Activated CD8-positive, alpha-beta memory T cell treated with anti-CD3 and anti-CD28 coated beads, Interleukin-2, amount 50 U/mL, for 48 hours (primary cell): ENCODE measurements around the gene CRYBG2.
A peak's percentile ranks its signal among the peaks of the same experiment; 100 is the strongest.
"Not testable (repeated sequence)": the region's sequence is repeated elsewhere in the genome, so short reads cannot be mapped to it uniquely, and the experiment has no call there.

Experiments used
- DNase-seq: peaks from one replicate; pipeline ENCODE4 v3.0.0-alpha.2; 2020

The CRYBG2 gene

DNA sequence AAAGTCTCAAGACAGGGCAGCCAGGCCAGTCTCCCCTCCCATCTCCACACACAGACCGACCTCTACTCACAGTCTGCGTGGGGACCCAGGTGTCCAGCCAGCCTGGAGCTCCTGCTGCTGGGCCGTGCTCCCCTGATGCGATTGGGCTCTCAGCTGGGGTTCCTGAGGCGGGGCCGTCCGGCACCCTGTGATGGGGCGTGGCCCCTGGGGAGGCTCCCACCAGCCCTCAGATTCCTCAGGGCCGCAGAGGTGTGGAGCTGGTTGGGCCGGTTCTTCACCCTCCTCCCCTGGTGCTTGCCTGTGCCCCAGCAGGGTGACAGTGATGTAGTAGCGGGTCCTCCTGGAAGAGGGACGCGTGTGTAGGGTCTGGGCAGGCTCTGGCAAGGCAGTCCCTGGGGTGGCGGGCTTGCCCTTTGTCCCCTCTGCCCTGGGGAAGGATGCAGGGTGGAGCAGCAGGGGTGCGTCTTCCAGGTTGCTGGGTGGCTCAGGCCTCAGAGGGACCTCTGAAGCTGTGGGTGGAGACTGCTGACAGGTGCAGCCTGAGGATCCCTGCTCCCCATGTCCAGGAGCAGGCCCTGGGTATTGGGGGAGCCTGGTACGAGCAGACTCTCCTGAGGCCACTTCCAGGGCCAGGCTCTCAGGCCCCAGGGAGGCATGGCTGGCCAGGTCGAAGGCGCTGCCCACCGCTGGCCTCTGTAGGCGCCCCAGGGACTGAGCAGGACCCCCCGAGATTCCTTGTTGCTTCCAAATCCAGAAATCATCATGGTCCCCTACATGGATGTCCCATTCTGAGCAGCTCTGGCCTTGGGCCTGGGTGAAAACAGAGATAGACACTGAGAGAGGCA, at the start of gene CRYBG2:
Gene CRYBG2, minus strand, starts transcription at position 155 of the 845 bp plus-strand sequence. CDS start 7,473 bp downstream, outside the sequence.
- no peak for DNase-seq

DNA sequence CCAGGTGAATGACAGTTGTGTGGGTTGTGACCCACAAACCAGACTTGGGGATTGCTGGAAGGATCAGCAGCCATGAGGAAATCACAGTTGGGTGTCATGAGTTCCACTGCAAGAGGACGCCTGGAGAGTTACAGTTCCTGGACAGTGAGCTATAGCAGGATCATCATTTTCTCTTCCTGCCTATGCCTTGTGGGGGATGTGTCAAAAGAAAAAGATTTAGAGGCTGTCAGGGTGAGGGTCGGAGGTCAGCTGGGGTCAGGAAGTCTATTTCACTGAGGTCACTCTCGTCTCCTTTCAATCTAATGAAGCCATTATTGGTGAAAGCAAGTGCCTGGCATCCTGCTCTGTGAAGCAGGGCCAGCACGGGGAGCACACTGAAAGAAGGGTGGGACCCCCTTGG, 49.7 kb upstream of the CRYBG2 start:
- DNase-seq, result no peak

- DNase-seq, result no peak
These were observed 48.0 kb upstream of the CRYBG2 start for GRCh38 chr1:26401891-26402290.

DNA sequence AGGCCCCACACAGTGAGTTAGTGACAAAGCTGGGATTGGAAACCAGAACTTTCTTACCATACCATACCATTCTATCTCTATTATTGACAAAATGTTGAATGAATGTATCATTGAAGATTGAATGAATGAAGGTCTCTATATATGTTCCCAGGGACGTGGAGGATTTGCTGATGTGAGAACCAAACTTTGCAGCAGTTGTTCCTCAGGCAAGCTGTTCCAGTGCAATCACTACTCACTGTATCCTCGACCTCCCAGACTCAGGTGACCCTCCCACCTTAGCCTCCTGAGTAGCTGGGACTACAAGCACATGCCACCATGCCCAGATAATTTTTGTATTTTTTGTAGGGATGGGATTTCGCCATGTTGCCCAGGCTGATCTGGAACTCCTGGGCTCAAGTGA, 45.1 kb upstream of the CRYBG2 start:
- DNase-seq, result no peak

- no peak for DNase-seq
These were observed 41.8 kb upstream of the CRYBG2 start for GRCh38 chr1:26395754-26396153.

- DNase-seq, result no peak
These were observed 37.5 kb upstream of the CRYBG2 start for GRCh38 chr1:26391450-26391849.

DNA sequence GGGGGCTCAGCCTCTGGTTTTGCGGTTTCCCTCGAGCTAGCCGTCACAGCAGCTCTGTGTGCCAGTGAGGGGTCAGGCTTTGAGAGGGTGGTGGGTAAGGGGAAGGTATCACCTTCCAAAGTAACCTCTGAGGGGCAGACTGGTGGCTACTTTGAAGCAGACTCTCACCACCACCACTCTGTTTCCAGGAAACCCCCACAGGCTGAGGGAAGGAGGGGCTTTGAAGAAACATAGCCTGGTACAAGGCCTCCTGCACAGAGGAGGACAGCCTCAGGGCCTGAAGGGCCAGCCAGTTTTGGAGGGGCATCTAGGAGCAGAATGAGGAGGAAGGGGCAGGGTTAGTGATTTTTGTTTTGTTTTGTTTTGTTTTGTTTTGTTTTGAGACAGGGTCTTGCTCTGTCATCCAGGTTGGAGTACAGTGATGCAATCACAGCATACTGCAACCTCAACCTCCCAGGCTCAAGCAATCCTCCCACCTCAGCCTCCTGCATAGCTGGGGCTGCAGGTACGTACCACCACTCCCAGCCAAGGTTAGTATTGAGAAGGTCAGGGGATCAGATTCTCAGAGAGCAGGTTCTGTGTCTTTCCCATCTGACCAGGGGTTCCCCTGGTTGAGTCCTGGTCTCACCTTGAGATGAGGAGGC, 35.8 kb upstream of the CRYBG2 start:
- DNase-seq, result no peak

GRCh38 chr1:26388791-26389445, 35.0 kb upstream of the CRYBG2 start:
- no peak for DNase-seq

DNA sequence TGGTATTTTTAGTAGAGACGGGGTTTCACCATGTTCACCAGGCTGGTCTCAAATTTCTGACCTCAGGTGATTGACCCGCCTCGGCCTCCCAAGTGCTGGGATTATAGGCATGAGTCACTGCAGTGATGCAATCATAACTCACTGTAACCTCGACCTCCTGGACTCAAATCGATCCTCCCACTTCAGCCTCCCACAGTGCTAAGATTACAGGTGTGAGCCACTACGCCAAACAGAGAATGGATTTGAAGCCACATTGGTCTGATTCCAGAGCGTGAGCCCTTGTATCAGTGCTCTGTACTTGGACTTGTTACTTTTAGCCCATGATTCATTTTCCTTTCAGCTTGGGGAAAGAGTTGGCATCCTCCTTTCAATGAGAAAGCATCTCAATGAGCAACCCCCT, 33.5 kb upstream of the CRYBG2 start:
- no peak for DNase-seq

GRCh38 chr1:26385063-26385462, 31.1 kb upstream of the CRYBG2 start:
- not testable (repeated sequence) for DNase-seq

- DNase-seq, result no peak
These were observed 30.1 kb upstream of the CRYBG2 start for GRCh38 chr1:26384076-26384475.

GRCh38 chr1:26378879-26379251, 24.9 kb upstream of the CRYBG2 start:
- no peak for DNase-seq

GRCh38 chr1:26378088-26378878, 24.4 kb upstream of the CRYBG2 start:
- peak; percentile 82 for DNase-seq

DNA sequence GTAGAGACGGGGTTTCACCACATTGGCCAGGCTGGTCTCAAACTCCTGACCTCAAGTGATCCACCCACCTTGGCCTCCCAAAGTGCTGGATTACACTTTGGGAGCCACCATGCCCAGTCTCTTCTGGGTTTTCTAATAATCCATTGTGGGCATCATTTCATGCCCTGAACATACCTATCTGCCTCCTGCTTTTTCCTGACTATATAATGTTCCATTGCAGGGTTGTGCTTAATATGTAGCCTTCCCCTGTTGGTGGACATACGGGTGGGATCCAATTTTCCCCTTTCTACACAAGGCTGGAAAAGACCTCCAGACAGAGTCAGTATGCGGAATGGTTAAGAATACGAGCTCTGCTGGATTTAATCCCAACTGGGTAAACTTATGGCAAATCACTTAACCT, 22.1 kb upstream of the CRYBG2 start:
- DNase-seq, result no peak

- no peak for DNase-seq
These were observed 21.2 kb upstream of the CRYBG2 start for GRCh38 chr1:26375081-26375480.

GRCh38 chr1:26374361-26374760, 20.4 kb upstream of the CRYBG2 start:
- DNase-seq, result not testable (repeated sequence)

DNA sequence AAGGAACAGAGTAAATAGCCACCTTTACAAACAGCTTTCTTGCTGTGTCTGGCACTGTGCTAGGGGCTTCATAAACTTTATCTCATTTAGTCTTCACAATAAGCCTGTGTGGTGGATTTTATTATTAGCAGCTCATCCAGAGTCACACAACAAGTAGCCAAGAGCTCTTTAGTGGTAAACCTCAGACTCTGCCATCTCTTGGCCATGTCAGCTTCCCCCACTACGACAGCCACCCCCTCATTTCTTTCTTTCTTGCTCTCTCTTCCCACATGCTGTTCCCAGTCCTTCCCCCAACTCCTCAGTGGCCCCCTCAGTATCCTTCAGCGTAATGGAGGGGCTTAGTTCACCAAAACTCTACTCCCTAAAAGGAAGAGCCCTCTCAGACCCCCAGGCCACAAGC, 19.9 kb upstream of the CRYBG2 start:
- no peak for DNase-seq

GRCh38 chr1:26373281-26373680, 19.4 kb upstream of the CRYBG2 start:
- no peak for DNase-seq

GRCh38 chr1:26372611-26373010, 18.7 kb upstream of the CRYBG2 start, which contains the start of gene ZNF683:
Gene ZNF683 (minus strand): TSS chr1:26372750. CDS start chr1:26368571, 4,179 bp downstream.
- DNase-seq, result not testable (repeated sequence)

DNA sequence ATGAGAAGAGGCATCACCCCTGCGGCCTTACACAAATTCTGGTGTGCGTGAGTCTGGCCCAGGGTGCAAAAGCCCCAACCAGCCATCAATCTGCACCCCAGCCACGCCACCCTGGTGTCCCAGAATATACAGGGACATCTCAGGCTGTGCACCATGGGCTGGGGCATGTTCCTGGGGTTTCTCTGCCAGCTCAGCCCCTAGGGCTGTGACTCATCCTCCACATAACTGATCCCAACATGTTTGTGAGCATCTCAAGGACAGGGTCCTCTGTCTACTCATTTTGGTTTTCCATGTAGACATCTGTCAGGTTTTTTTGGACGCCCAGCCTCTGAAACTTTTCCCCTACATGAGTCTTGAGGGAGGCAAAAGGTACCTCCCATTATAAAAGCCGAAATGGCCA, 18.1 kb upstream of the CRYBG2 start:
- no peak for DNase-seq

GRCh38 chr1:26370591-26371382, 16.9 kb upstream of the CRYBG2 start:
- DNase-seq, result no peak

DNA sequence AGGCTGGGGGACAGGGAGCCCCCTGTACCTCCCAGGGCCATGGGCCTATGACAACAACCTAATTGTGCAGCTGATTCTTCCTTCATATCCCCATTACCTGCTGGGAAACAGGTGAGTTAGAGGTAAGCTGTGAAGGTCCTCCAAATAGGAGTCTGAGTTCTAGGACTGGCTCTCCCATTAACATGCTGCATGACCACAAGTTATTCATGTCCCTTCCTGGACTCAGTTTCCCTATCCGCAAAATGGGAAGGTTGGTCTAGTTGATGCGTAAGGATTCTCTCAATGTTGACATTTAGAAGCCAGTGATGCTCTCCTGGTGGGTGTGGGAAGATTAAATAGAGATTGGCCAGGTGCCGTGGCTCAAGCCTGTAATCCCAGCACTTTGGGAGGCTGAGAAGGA, 14.6 kb upstream of the CRYBG2 start:
- DNase-seq, result no peak
